K562 (cell line): Measurements from ENCODE around the gene CYP4V2. TPM values are rescaled to one million over a fixed set of nuclear protein-coding genes. Genes with fewer than 3 reads are reported as not detected.
A peak's percentile ranks its signal among the peaks of the same experiment; 100 is the strongest.

Source experiments
- CBFA2T3 ChIP-seq: fragments of 450-650 bp; IDR thresholded peaks from 2 replicates; pipeline ENCODE4 v1.6.1; 2017
- MYC ChIP-seq, 2 experiments: fragments of 250-450 bp in 1 of 2; sonication (Bioruptor Pico) in 1 of 2; IDR thresholded peaks; 2 replicates each; pipeline versions ENCODE4 v1.5.1 to v1.6.1; 2012 to 2021; ENCODE audit warnings: low read depth in 2 of 2, borderline replicate concordance in 1 of 2, improper control_type of control experiment in 1 of 2, low read length in 1 of 2, mild to moderate bottlenecking in 1 of 2, moderate library complexity in 1 of 2
- NUFIP1 ChIP-seq: fragments of 450-650 bp; IDR thresholded peaks from 2 replicates; pipeline ENCODE4 v1.6.1; 2018; ENCODE audit not compliant: partially characterized antibody
- RHOXF2B ChIP-seq: fragments of 250-450 bp; sonication (Bioruptor Pico); conservative IDR thresholded peaks from 2 replicates; pipeline ENCODE4 v1.5.1; 2021
- TAF7 ChIP-seq: fragments of 450-650 bp; IDR thresholded peaks from 2 replicates; pipeline ENCODE4 v1.6.1; 2016; ENCODE audit warnings: missing genetic modification characterization, missing compliant biosample characterization
- USF1 ChIP-seq: sonication (generic); formaldehyde crosslinking; IDR thresholded peaks from 2 replicates; pipeline ENCODE4 v1.9.0; 2022; ENCODE audit warnings: mild to moderate bottlenecking, missing genetic modification reagents
- XRCC5 ChIP-seq: fragments of 200-400 bp; formaldehyde crosslinking; IDR thresholded peaks from 2 replicates; pipeline ENCODE4 v1.6.1; 2017; ENCODE audit warnings: low read depth, mild to moderate bottlenecking, low read length
- ZBTB8A ChIP-seq: fragments of 450-650 bp; IDR thresholded peaks from 2 replicates; pipeline ENCODE4 v1.6.1; 2018; ENCODE audit warnings: mild to moderate bottlenecking, moderate library complexity; ENCODE audit not compliant: partially characterized antibody
- ZNF511 ChIP-seq: sonication (generic); formaldehyde crosslinking; IDR thresholded peaks from 2 replicates; pipeline ENCODE4 v1.8.0; 2022; ENCODE audit warnings: mild to moderate bottlenecking, missing genetic modification reagents
- polyA plus RNA-seq, 8 experiments: library from polyadenylated mRNA; depleted of rRNA in 4 of 8; stranded (reverse) in 5 of 8; unstranded in 3 of 8; fragments of >200 nt; fragmentation: Nextera tagmentation in 2 of 8; fragmentation: Illumina TruSeq in 1 of 8; extraction: Ambion mirVana in 2 of 8; extraction: Trizol in 1 of 8; gene quantifications; 2 replicates each; pipeline versions ENCODE4 v1.2.1 to v1.2.3, GENCODE V29; 2011 to 2014; ENCODE audit warnings: inconsistent platforms in 1 of 8, missing spikeins in 1 of 8
- total RNA-seq, 7 experiments: library from RNA; depleted of rRNA in 6 of 7; stranded (reverse); fragments of >200 nt in 6 of 7; fragmentation: Illumina TruSeq in 2 of 7; extraction: Trizol in 2 of 7; gene quantifications; 2 replicates each; pipeline versions ENCODE4 v1.2.1 to v1.2.3, GENCODE V29; 2011 to 2021; ENCODE audit warnings: low replicate concordance in 1 of 7
- TF ChIP-seq, protein P1 (sequence below), 2 experiments: IDR thresholded peaks; 2 replicates each; pipeline ENCODE4 v1.6.1; 2012; ENCODE audit warnings: improper control_type of control experiment in 2 of 2, low read depth in 2 of 2, low read length in 2 of 2, borderline replicate concordance in 1 of 2

The CYP4V2 gene
- total and polyA plus RNA-seq, 9 of the 15 experiments (the other 6 are each of a cell fraction or from before 2014, with no cell fraction given) = 1.1 to 8.3 (median 3.9) TPM

GRCh38 chr4:186192066-186192612 is 772 bp downstream of the CYP4V2 start (continued):
- TF ChIP-seq RHOXF2B (no peak), ZNF511 (CRISPR knock-in tag) (0 out of 2 replicates have a peak, but pooled peaks have one; percentile 34), MYC (IDR thresholded peaks at IDR 0.05; ENCODE audit: low read depth, low read length) (no peak), MYC (CRISPR knock-in tag; IDR thresholded peaks at IDR 0.05; ENCODE audit: borderline replicate concordance, low read depth) (0 out of 2 replicates have a peak, but pooled peaks have one; percentile 31), CBFA2T3 (no peak), ZBTB8A (no peak), TAF7 (tag) (0 out of 2 replicates have a peak, but pooled peaks have one; percentile 46), XRCC5 (no peak), NUFIP1 (no peak), USF1 (CRISPR knock-in tag) (peak; percentile 24; the same call in 1 of the 2 replicates)
- TF ChIP-seq, protein P1, sequence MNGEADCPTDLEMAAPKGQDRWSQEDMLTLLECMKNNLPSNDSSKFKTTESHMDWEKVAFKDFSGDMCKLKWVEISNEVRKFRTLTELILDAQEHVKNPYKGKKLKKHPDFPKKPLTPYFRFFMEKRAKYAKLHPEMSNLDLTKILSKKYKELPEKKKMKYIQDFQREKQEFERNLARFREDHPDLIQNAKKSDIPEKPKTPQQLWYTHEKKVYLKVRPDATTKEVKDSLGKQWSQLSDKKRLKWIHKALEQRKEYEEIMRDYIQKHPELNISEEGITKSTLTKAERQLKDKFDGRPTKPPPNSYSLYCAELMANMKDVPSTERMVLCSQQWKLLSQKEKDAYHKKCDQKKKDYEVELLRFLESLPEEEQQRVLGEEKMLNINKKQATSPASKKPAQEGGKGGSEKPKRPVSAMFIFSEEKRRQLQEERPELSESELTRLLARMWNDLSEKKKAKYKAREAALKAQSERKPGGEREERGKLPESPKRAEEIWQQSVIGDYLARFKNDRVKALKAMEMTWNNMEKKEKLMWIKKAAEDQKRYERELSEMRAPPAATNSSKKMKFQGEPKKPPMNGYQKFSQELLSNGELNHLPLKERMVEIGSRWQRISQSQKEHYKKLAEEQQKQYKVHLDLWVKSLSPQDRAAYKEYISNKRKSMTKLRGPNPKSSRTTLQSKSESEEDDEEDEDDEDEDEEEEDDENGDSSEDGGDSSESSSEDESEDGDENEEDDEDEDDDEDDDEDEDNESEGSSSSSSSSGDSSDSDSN (IDR thresholded peaks at IDR 0.05; ENCODE audit: borderline replicate concordance in 1 of 2, low read depth in 2 of 2, low read length in 2 of 2) = 0 out of 4 replicates have a peak, but pooled peaks of 1 of the 2 experiments have one; percentile 11
